GM19468 (cell line): Measurements from ENCODE around the gene BAD.
A peak's percentile ranks its signal among the peaks of the same experiment; 100 is the strongest.

Source experiments
- ATAC-seq: cut with Tn5 transposase; IDR thresholded peaks from one replicate; pipeline ENCODE4 v1.9.1; 2021; ENCODE audit warnings: mild to moderate bottlenecking, moderate library complexity, moderate number of reproducible peaks; ENCODE audit not compliant: unreplicated experiment; ENCODE audit errors: extremely low read depth

Gene BAD

DNA sequence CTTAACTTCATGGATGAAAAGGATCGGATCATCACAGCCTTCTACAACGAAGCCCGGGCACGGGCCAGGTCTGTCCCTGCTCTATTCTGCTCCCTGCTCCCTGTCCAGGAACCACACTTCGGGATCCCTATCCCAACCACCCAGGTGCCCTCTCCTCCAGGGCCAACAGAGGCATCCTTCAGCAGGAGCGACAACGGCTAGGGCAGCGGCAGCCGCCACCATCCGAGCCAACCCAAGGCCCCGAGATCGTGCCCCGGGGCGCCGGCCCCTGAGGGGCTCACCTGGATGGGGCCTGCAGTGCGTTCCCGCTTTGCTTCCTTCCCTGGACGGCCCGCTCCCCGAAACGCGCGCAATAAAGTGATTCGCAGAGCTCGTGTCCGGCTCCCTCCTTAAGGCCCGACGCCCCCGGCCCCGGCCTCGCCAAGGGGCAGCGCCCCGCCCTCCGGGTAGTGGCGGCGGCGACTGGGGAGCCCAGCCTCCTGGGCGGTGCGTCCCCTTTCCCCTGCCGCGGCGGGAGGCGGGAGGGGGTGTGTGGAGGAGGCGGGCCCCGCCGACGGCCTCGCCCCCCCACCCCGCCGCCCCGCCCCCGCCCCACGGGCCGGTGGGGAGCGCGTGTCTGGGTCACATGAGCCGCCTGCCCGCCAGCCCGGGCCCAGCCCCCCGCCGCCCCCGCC, 50.4 kb downstream of the BAD start, which contains the start of gene VEGFB:
Gene VEGFB (plus strand): TSS at position 672 of the 674 bp plus-strand sequence. CDS start 250 bp downstream, outside the sequence.
- ATAC-seq, result no peak

DNA sequence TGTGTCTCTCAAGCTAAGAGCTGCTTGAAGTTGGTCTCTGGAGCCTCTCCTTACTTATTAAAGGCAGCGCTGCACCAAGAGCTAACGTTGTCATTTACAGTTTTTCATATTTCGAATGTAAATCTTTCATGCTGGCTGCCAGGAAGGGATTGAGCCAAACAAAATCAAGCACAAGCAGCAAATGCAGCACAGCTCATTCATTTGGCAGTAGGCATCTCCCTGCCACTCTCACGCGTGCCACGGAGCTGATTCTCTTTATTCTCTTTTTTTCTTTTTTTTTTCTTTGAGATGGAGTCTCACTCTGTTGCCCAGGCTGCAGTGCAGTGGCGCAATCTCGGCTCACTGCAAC, 51.5 kb downstream of the BAD start:
- ATAC-seq, result no peak

- no peak for ATAC-seq
Observed at GRCh38 chr11:64232182-64232966, 52.1 kb downstream of the BAD start.

GRCh38 chr11:64231546-64231945, 52.9 kb downstream of the BAD start:
- no peak for ATAC-seq

DNA sequence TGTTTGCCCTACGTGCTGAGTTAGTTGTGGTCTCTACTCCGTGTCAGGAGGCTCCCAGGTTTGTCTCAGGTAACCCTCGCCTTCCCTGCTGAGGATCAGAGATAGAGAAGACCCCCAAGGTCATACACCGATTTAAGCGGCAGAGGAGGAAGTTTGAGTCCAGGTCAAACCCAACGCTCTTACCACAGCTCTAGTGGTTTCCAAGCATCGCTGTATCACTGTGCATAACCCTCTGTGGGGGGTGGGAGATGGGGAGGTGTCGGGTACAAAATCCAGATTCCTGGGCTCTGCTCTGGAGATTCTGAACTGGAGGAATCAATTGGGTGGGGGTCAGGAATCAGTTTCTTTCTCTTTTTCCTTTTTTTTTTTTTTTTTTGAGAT, 53.5 kb downstream of the BAD start:
- ATAC-seq, result no peak

DNA sequence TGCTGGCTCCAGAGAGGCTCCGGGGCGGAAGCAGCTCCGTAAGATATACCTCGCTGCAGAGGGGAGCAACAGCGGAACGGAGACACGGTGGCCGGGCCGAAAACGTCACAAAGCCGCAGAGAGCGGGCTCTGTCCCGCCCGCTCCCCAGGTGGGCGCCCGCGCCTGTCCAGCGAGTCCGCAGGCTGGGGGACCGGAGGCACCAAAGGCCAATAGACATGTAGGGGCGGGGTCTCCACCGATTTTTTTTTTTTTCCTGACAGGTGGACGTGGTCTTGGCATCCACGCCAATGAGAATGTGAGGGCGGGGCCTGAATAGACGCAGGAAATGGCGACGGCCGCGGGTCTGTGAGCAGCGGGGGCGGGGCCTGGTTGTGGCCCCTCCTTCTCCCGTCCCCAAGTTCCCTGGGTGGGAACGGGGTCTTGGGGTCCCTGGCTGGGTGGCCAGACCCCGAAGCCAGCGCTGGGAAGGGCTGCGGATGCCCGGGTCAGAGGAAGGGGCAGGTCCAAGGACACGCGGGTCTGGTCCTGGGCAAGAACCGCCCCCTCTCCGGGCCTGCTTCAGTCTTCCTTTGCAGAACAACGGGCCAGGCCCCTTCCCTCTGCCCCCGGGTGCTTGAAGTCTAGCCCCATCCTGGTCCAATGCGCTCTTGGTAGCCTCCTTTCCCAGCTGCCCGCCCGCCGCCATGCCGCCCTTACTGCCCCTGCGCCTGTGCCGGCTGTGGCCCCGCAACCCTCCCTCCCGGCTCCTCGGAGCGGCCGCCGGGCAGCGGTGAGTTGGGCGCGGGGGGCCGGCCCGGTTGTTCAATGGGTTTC, 54.1 kb downstream of the BAD start, which contains the start of gene DNAJC4:
Gene DNAJC4 (plus strand): TSS at position 378 of the 814 bp plus-strand sequence. CDS start 307 bp downstream, at position 685.
- peak; percentile 15 for ATAC-seq

DNA sequence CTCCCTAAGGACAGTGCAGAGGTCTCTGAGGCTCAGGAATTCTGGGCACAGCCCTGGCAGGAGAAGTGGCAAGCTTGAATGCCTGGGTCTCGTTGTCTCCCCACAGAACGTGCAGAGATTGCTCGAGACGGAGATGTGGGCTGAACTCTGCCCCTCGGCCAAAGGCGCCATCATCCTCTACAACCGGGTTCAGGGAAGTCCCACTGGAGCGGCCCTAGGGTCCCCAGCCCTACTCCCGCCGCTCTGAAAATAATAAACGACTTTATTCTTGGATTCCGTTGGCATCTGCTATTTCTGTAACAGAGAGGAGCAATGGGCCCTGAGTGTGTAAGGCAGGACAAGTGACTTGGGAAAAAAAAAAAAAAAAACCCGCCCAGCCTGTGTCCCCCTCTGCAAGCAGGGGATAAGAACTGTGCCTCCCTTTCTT, 54.7 kb downstream of the BAD start:
- ATAC-seq, result no peak

DNA sequence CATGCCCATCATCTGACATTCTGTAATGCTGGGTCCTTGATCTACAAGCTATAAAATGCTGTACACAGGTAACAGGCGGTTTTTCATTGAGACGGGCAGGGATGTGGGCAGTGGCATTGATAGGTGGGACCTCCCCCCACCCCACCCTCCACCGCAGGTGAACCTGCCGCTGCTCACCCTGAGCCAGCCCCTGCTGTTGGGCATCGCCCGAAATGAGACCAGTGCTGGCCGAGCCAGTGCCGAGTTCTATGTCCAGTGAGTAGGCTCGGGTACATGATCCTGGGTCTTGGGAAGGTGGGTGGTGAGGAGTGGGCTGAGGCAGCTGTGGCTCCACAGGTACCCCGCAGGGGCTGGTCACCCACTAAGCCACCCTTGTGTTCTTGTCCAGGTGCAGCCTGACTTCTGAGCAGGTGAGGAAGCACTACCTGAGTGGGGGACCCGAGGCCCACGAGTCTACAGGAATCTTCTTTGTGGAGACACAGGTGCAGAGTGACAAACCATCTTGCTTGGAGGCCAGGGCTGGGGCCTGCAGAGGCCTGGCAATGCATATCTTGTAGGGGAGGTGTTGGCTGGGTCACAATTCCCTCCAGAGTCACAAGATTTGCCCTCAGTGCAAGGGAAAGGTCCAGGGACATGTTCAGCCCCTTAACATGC, 55.2 kb downstream of the BAD start:
- ATAC-seq, result no peak

GRCh38 chr11:64227405-64227956, 57.0 kb downstream of the BAD start:
- ATAC-seq, result no peak

- no peak for ATAC-seq
Observed at GRCh38 chr11:64226507-64227051, 57.9 kb downstream of the BAD start.

DNA sequence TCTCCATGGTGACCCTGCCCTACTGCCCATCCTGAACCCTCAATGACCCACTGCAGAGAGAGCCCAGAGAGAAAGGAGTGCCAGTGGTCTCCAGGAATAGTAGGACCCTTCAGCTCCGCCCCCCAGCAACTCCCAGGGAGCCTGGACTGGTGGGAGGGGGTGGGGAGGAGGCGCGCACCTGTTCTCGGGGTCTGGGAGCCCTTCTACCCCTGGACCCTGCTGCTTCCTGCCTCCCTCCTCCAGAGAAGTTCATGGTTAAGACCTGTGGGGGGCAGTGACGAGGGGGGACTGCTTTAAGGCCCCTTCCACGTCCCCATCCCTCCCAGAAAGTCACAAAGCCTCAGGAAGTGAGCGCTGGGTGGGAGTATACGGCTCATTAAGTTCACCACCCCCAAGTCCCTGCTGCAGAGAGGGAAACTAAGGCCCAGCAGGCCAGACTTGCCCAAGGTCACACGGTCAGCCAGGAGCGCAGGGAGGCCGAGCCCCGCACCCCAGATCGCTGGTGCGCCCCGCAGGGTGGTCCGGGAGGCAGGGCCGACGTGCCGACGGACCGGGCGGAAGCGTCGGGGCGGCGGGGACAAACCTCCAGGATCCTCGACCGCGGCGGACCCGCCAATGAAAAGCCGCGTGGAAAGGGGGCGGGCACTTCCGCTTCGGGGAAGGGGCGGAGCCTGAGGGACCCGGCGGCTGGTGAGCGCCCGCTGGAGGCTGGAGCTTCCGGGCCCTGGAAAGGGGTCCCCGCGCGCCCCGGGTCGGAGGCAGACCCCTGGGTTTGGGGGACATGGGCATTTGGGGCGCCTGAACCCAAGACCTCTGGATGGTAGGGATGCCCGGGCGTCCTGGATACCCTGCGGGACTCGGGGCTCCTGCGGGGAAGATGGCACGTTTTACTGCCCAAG, 58.6 kb downstream of the BAD start, which contains the start of the genes NUDT22 and TRPT1:
Gene NUDT22 (plus strand): TSS at position 667 of the 899 bp plus-strand sequence. CDS start 379 bp downstream, outside the sequence.
Gene TRPT1 (minus strand): TSS at position 579 of the 899 bp plus-strand sequence. CDS start 326 bp downstream, at position 253.
- ATAC-seq, result no peak

DNA sequence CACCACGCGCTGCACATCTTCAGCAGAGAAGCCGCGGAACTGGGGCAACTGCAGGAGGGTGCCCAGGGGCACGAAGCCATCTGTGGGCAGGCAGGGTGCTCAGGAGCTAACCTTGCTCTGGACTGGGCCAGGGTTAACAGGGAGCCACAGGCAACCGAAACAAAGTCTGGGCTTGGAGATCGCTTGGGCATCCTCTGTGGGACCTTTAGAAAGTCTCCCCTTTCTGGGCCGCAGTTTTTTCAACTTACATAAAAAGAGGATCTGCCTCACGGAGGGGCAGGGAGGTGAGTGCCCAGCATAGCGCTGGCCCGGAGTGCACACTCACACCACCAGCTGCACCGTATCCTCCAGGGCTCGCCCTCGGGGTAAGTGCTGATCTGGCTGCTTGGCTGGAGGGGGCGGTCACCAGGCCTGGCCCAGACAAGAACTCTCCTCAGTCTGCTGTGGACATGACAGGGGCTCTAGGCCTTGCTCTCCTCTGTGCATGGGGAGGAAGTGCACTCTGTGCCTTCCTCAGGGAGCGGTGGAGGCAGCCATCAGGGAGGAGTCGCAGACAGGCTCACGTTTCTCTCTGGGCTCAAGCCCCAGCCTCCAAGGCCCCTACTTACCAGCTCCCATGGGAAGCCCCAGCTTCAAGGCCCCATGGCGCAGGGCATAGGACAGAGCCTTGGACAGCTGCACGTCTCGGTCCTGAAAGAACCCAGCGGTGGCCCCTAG, 59.4 kb downstream of the BAD start:
- ATAC-seq, result no peak

- ATAC-seq, result no peak
Observed at GRCh38 chr11:64224151-64224890, 60.1 kb downstream of the BAD start.

DNA sequence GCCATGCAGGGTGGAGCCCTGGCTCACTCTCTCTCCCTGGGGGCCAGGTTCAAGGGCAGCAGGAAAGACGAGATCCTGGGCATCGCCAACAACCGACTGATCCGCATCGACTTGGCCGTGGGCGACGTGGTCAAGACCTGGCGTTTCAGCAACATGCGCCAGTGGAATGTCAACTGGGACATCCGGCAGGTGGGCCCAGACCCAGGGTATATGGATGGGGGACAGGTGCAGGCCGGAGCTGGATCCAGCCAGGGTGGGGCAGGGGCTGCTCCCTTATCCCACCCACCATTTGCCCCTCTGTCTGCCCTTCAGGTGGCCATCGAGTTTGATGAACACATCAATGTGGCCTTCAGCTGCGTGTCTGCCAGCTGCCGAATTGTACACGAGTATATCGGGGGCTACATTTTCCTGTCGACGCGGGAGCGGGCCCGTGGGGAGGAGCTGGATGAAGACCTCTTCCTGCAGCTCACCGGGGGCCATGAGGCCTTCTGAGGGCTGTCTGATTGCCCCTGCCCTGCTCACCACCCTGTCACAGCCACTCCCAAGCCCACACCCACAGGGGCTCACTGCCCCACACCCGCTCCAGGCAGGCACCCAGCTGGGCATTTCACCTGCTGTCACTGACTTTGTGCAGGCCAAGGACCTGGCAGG, 61.3 kb downstream of the BAD start:
- ATAC-seq, result no peak

GRCh38 chr11:64222651-64223000, 61.8 kb downstream of the BAD start:
- ATAC-seq, result no peak

GRCh38 chr11:64220798-64221197, 63.7 kb downstream of the BAD start:
- no peak for ATAC-seq

GRCh38 chr11:64220271-64220670, 64.2 kb downstream of the BAD start:
- ATAC-seq, result no peak
